Activated T-helper 9 cell treated with anti-CD3 and anti-CD28 coated beads, Interleukin-2, amount 50 U/mL, for 16 hours (primary cell): ENCODE results near the gene SLC38A3.

ENCODE experiments used
- DNase-seq: peaks from one replicate; pipeline ENCODE4 v3.0.0-alpha.2; 2020; ENCODE audit warnings: low read depth

The SLC38A3 gene

GRCh38 chr3:50204804-50205412, at the start of gene SLC38A3:
TSS of gene SLC38A3 (plus strand) at chr3:50205271. CDS start at chr3:50214200, 8,929 bp downstream.
- no peak for DNase-seq

- DNase-seq = no peak
These were observed 49.6 kb upstream of the SLC38A3 start for GRCh38 chr3:50155491-50155878.

GRCh38 chr3:50155891-50156290, 49.2 kb upstream of the SLC38A3 start:
- DNase-seq = no peak

- DNase-seq = no peak
These were observed 48.2 kb upstream of the SLC38A3 start for GRCh38 chr3:50156549-50157493.

- DNase-seq = no peak
These were observed 47.1 kb upstream of the SLC38A3 start for GRCh38 chr3:50157827-50158529.

- DNase-seq = no peak
These were observed 46.4 kb upstream of the SLC38A3 start for GRCh38 chr3:50158530-50159146.

- DNase-seq = no peak
These were observed 44.5 kb upstream of the SLC38A3 start for GRCh38 chr3:50160561-50160983.

GRCh38 chr3:50161320-50161719, 43.8 kb upstream of the SLC38A3 start:
- DNase-seq = no peak

GRCh38 chr3:50162034-50162883, 42.8 kb upstream of the SLC38A3 start:
- no peak for DNase-seq

- no peak for DNase-seq
These were observed 41.3 kb upstream of the SLC38A3 start for GRCh38 chr3:50163572-50164455.

GRCh38 chr3:50164481-50164880, 40.6 kb upstream of the SLC38A3 start:
- DNase-seq = no peak

GRCh38 chr3:50164984-50165909, 39.8 kb upstream of the SLC38A3 start:
- no peak for DNase-seq

GRCh38 chr3:50165910-50166538, 39.0 kb upstream of the SLC38A3 start:
- DNase-seq = no peak

GRCh38 chr3:50166620-50167019, 38.5 kb upstream of the SLC38A3 start:
- DNase-seq = no peak

- no peak for DNase-seq
These were observed 37.8 kb upstream of the SLC38A3 start for GRCh38 chr3:50167069-50167840.

- DNase-seq = no peak
These were observed 37.2 kb upstream of the SLC38A3 start for GRCh38 chr3:50167841-50168209.

GRCh38 chr3:50168388-50168787, 36.7 kb upstream of the SLC38A3 start:
- DNase-seq = no peak

- no peak for DNase-seq
These were observed 36.3 kb upstream of the SLC38A3 start for GRCh38 chr3:50168791-50169190.
